Activated CD4-positive, alpha-beta T cell treated with anti-CD3 and anti-CD28 coated beads, Interleukin-2, Interleukin-6, amounts not matched to agents 100 ng/mL and 50 ng/mL, durations not matched to agents 16 hours and 8 hours (primary cell): ENCODE data around the gene SYNPR.

Source experiments
- DNase-seq: peaks from one replicate; pipeline ENCODE4 v3.0.0-alpha.2; 2020

Gene SYNPR

GRCh38 chr3:63386568-63386967 is 108.5 kb downstream of the SYNPR start:
- DNase-seq: no peak

- DNase-seq: no peak
These were observed 109.5 kb downstream of the SYNPR start for GRCh38 chr3:63387568-63387967.

- DNase-seq: no peak
These were observed 112.7 kb downstream of the SYNPR start for GRCh38 chr3:63390710-63391230.

DNA sequence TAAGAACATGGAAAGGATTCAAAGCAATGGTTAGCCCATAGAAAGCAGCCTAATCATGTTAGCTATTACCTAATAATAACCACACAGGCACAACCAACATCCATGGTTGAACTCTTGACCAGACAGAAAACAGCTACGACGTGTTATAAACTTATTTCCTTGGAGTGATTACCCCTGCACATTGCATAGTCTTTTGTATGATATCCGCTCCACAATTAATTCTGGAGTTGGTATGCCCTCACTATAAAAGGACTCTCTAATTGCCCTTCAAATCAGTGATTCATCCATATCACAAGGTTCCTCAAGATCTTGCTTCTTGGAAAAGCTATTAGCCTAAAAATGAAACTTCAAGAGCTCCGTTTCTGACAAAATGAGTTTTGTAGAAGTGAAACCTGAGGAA is 117.9 kb downstream of the SYNPR start:
- DNase-seq: no peak

- DNase-seq: no peak
These were observed 122.2 kb downstream of the SYNPR start for GRCh38 chr3:63400246-63400860.

DNA sequence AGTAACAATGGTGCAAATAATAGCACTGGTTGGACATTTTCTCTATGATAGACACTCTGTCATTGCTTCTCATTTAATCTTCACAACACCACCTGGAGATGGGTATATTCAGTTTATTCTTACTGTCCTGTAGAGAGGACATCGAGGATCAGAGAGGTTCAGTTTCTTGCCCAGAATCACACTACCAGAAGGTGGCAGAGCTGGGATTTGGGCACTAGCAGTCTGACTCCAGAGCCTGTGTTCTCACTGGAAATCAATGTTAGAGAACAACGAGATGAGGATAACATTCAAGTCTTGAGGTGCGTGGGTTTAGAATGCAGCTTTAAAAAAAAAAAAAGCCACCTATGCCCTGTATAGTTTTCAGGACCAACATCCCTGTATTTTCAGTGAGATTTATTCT is 127.8 kb downstream of the SYNPR start:
- no peak for DNase-seq

- DNase-seq: no peak
These were observed 135.4 kb downstream of the SYNPR start for GRCh38 chr3:63413523-63413922.

- no peak for DNase-seq
These were observed 136.5 kb downstream of the SYNPR start for GRCh38 chr3:63414607-63415006.

DNA sequence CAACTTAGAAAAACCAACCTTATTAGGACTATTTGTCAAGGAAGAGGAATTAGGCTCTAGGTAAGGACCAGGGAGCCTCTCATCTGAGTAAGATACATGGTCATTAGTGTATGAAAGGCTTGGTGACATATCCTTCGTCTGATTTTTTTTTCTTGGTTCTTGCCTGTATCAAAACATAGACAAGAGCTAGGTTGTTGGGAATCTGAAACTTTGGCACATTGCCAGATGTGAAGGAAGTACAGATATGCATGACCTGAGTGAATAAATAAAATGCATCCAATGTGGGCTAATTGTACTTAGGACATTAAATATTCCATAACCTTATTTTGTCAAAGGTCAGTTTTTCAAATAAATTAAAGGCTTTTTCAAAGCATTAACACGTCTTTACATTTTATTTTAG is 151.8 kb downstream of the SYNPR start:
- no peak for DNase-seq

- DNase-seq: no peak
These were observed 152.8 kb downstream of the SYNPR start for GRCh38 chr3:63430875-63431274.

GRCh38 chr3:63437858-63438257 is 159.8 kb downstream of the SYNPR start:
- DNase-seq: no peak

DNA sequence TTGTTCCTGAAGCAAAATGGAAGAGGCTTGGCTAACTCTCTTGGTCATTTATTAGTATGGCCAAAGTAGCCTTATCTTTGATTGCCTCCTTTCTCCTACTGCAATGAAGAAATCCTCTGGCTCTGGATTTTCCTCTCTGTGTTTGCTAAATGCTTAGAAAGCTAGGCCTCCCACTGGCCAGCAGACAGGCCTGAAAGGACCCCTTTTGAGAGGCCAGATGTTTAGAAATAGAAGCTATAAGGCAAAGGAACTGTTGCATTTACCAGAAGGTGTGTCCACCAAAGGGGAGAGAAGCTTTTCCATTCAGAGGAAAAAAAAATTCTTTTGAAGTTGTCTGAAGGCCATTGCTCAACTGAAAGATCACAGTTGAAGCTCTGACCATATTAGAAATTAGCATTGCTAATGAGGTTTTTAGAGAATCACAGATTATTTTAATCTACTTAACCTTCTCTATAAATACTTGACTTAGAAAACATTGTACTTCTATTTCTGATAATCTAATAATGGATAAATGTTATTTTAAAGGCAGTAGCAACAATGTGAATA is 160.8 kb downstream of the SYNPR start:
- DNase-seq: no peak

- DNase-seq: no peak
These were observed 163.2 kb downstream of the SYNPR start for GRCh38 chr3:63441262-63441661.

DNA sequence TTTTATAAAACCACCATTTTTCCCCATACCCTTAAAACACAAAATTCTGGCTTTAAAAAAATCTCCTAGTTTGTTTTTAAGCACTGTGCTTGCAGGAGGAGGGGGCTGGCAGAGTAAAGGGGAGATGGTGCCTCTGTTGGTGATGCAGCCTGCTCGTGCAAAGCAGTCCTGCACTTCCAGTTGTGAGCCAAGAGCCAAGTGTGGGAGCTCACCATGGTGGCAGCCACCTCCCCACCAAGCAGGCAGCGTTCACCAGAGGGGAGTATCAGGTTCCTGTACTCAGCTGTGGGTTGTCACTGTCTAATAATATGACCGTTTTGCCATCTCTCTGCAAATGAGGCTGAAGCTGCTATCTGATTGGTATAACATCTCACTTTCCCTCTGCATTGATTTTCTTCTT is 164.8 kb downstream of the SYNPR start:
- DNase-seq: no peak

- no peak for DNase-seq
These were observed 171.9 kb downstream of the SYNPR start for GRCh38 chr3:63450023-63450422.

- DNase-seq: no peak
These were observed 172.7 kb downstream of the SYNPR start for GRCh38 chr3:63450634-63451363.

- DNase-seq: no peak
These were observed 178.8 kb downstream of the SYNPR start for GRCh38 chr3:63456901-63457300.

- DNase-seq: no peak
These were observed 180.3 kb downstream of the SYNPR start for GRCh38 chr3:63458405-63458804.

DNA sequence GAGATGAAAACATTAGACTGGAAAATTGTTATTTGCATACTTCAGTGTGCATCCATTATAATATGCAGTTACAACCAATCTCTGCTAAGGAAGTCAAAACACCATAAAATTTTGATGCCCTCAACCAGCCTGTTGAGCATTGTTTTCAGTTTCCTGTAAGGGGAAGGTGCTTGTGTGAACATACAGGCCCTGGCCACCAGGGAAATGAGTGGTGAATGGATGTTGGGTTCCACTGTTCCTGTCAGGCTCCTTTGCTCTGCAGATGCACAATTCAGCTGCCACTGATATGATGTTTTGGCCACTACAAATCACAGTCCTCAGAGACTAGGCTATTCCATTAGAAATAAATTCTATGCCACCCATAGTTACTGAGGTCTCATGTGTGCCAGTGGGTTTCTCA is 184.6 kb downstream of the SYNPR start:
- DNase-seq: no peak

- DNase-seq: no peak
These were observed 189.3 kb downstream of the SYNPR start for GRCh38 chr3:63467392-63467791.

DNA sequence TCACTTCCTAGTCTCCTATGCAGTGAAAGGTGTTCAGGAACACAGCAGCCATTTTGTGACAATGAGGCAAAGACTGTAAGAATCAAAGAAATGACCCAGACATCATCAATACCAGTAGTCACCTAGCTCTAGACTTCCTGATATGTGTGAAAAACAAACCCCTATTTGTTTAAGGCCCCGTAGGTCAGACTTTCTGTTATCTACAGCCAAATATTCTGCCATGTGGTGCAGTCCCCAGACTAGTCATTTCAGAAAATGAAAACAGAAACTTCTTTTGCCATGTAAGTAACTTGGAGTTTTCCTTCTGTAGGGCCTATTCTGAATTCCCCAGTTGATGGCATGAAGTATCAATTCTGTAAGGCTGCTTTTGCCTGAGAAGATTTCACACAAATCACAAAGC is 192.6 kb downstream of the SYNPR start:
- no peak for DNase-seq

GRCh38 chr3:63471781-63472180 is 193.7 kb downstream of the SYNPR start:
- DNase-seq: no peak

- DNase-seq: no peak
These were observed 195.6 kb downstream of the SYNPR start for GRCh38 chr3:63473641-63474166.
